Measurements from ENCODE around the gene TMEM237. TPM values are rescaled to one million over a fixed set of nuclear protein-coding genes. Genes with fewer than 3 reads are reported as not detected.

Gene TMEM237
- total and polyA plus RNA-seq, 5 experiments from 2014 or later, result 4.3 to 9.8 (median 5.5) TPM

DNA sequence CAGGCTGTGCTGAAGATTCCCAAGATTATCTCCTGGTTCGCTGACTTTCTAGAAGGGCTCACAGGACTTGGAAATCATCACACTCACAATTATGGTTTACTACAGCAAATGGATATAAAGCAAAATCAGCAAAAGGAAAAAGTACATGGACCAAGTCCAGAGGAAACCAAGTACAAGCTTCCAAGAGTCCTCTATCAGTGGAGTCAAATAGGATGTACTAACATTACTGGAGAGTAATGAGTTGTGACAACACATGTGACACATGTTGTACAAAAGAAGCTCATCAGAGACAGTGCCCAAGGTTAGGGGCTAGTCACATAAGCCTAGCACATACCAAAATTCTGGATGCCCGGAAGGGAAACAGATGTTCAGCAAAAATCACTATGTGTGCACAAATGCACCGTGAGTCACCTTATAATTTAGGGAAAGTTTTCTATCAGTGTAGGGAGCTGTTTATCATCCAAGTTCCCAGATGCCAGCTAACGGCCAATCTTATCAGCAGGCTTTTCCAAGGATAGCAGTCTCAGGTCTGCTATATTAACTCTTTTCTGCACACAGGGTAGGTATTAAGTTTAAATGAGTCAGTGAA lies 9.5 kb downstream of the TMEM237 start:
- H3K9me3 Mint-ChIP-seq, result no peaks in the 10 kb centered on the region
- POLR2A ChIA-PET, result no interaction called here
- no peak overlapping the region for H3K4me3 Mint-ChIP-seq
- DNase-seq (no peak), ATAC-seq (no peak)
- no peak overlapping the region for H3K27ac Mint-ChIP-seq
- H3K4me1 Mint-ChIP-seq, result no peaks in the 10 kb centered on the region
- H3K27me3 Mint-ChIP-seq, result no peaks in the 10 kb centered on the region
- peaks cover 15 to 48% (median 30%) of the 10 kb centered on the region in 3 donors for H3K36me3 Mint-ChIP-seq

GRCh38 chr2:201631041-201631440 lies 12.3 kb downstream of the TMEM237 start:
- Mint-ChIP-seq H3K36me3 (peaks cover 15 to 52% (median 29%) of the 10 kb centered on the region in 3 donors), H3K4me1 (no peaks in the 10 kb centered on the region), H3K9me3 (no peaks in the 10 kb centered on the region), H3K4me3 (no peak overlapping the region), H3K27me3 (no peaks in the 10 kb centered on the region), H3K27ac (peak overlapping the region in 1 of 10 donors; percentile 41)
- ATAC-seq (no peak), DNase-seq (no peak)
- POLR2A ChIA-PET, result no interaction called here

DNA sequence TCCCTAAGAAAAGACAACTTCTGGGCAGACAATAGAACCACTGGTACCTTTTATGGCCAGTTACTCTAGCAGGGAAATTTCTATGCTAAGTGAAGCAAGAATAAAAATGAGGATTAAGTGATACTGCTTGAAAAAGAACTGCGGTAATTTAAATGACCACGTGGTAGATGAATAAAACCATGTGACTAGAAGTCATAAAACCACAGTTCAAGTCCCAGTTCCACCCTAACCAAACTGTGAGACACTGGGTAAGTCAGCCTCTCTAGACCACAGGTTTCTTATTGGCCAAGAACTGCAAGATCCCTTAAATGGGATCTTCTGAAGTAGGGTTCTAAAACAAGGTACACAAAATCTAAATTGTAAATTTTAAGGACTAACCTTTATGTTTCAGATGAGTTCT lies 12.7 kb downstream of the TMEM237 start:
- POLR2A ChIA-PET, result no interaction called here
- Mint-ChIP-seq H3K27ac (peak overlapping the region in 1 of 10 donors; percentile 41), H3K9me3 (no peaks in the 10 kb centered on the region), H3K36me3 (peaks cover 15 to 50% (median 29%) of the 10 kb centered on the region in 3 donors), H3K4me3 (no peak overlapping the region), H3K27me3 (no peaks in the 10 kb centered on the region), H3K4me1 (no peaks in the 10 kb centered on the region)
- no peak for ATAC-seq
- DNase-seq, result no peak

DNA sequence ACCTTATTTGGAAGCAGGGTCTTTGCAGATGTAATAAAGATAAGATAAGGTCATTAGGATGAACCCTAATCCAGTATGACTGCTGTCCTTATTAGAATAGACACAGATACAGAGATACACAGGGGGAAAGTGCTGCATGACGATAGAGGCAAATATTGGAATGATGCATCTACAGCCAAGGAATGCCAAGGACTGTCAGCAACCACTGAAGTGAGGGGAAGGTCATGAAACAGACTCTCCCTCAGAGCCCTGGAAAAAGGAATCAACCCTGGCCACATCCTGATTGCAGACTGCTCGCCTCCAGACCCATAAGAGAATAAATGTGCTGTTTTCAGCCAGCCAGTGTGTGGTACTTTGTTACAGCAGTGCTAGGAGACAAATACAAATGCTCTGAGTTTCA lies 14.8 kb downstream of the TMEM237 start:
- POLR2A ChIA-PET, result no interaction called here
- DNase-seq, result no peak
- Mint-ChIP-seq H3K36me3 (peaks cover 15 to 47% (median 23%) of the 10 kb centered on the region in 3 donors), H3K27me3 (no peaks in the 10 kb centered on the region), H3K4me1 (no peaks in the 10 kb centered on the region), H3K9me3 (no peaks in the 10 kb centered on the region), H3K27ac (peak overlapping the region in 1 of 10 donors; percentile 22), H3K4me3 (no peak overlapping the region)
- ATAC-seq, result no peak

- H3K36me3 Mint-ChIP-seq, result peaks cover 4 to 21% (median 8%) of the 10 kb centered on the region in 3 donors
- ATAC-seq, result no peak
- H3K4me3 Mint-ChIP-seq, result no peak overlapping the region
- H3K27me3 Mint-ChIP-seq, result no peaks in the 10 kb centered on the region
- no peak overlapping the region for H3K27ac Mint-ChIP-seq
- POLR2A ChIA-PET, result no interaction called here
- peaks cover 0 to 2% (median 0%) of the 10 kb centered on the region in 9 donors for H3K9me3 Mint-ChIP-seq
- H3K4me1 Mint-ChIP-seq, result peaks cover 0 to 3% (median under 1%) of the 10 kb centered on the region in 4 donors
- DNase-seq, result no peak
These were observed 20.9 kb downstream of the TMEM237 start for GRCh38 chr2:201622306-201622970.

- POLR2A ChIA-PET, result interaction anchor here (0.6 kb wide), 1 partner anchor 385 kb away, joined by 4 read pairs; no protein-coding TSS in a partner anchor
- peaks cover 0 to 2% (median 0%) of the 10 kb centered on the region in 9 donors for H3K9me3 Mint-ChIP-seq
- no peak overlapping the region for H3K27ac Mint-ChIP-seq
- no peak for ATAC-seq
- H3K4me1 Mint-ChIP-seq, result peaks cover 0 to 3% (median under 1%) of the 10 kb centered on the region in 4 donors
- no peaks in the 10 kb centered on the region for H3K27me3 Mint-ChIP-seq
- H3K4me3 Mint-ChIP-seq, result no peak overlapping the region
- peaks cover 0 to 16% (median 8%) of the 10 kb centered on the region in 3 donors for H3K36me3 Mint-ChIP-seq
- no peak for DNase-seq
These were observed 21.9 kb downstream of the TMEM237 start for GRCh38 chr2:201621293-201621999.

DNA sequence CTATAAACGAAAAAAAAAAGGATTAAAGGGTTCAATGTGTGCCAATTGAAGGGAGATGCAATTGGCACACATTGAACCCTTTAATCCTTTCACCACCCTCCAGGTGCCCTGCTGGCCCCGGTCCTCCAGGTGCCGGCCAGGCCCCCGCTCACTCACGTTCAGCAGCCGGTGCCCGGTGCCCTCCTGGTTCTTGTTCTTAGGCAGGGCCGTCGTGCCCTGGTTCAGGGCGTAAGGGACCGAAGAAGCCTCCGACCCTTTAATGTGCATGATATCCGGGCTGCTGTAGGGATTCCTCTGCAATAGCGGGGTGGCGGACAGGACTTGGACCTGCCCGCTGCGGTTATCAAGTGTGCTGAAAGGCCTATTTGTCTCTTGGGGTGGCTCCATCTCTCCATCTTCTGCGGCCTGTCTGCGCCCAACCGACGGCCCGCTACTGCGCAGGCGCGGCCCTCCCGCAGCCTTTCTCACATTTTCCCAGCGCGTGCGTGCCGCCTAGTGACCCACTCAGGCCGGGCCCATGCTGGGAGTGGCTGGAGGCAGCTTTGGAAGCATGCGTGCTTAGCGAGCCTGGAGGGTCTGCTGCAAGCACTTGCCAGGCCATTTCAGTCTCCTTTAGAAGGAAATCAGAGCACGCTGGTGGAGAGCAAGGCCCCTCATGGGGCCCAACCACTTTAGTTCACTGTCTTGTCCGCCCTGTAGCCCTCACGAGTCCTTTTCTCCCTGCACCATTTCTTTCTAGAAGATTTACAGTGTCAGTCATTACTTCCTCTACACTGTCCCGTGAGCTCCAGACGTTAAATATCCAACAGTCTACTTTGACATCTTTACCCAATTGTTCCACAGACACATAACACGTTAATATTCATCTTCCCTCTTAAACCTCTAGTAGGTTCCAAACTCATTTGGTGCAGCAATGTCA lies 24.3 kb downstream of the TMEM237 start:
- Mint-ChIP-seq H3K9me3 (peaks cover 0 to 2% (median 0%) of the 10 kb centered on the region in 9 donors), H3K27ac (no peak overlapping the region), H3K4me1 (peaks cover 0 to 3% (median under 1%) of the 10 kb centered on the region in 4 donors), H3K4me3 (no peak overlapping the region), H3K36me3 (peaks cover 1 to 5% (median 4%) of the 10 kb centered on the region in 3 donors), H3K27me3 (peaks cover 0 to 6% (median 0%) of the 10 kb centered on the region in 5 donors)
- POLR2A ChIA-PET, result no interaction called here
- ATAC-seq, result no peak
- DNase-seq, result no peak

- DNase-seq (no peak), ATAC-seq (no peak)
- H3K9me3 Mint-ChIP-seq, result peaks cover 0 to 19% (median 12%) of the 10 kb centered on the region in 9 donors
- H3K27me3 Mint-ChIP-seq, result peaks cover 6 to 23% (median 15%) of the 10 kb centered on the region in 5 donors
- no peaks in the 10 kb centered on the region for H3K4me1 Mint-ChIP-seq
- no peak overlapping the region for H3K4me3 Mint-ChIP-seq
- POLR2A ChIA-PET, result no interaction called here
- H3K36me3 Mint-ChIP-seq, result peaks cover 0 to 16% (median 13%) of the 10 kb centered on the region in 3 donors
- H3K27ac Mint-ChIP-seq, result no peak overlapping the region
These were observed 35.3 kb downstream of the TMEM237 start for GRCh38 chr2:201608021-201608420.

- no peaks in the 10 kb centered on the region for H3K4me1 Mint-ChIP-seq
- peaks cover 0 to 19% (median 12%) of the 10 kb centered on the region in 9 donors for H3K9me3 Mint-ChIP-seq
- DNase-seq (no peak), ATAC-seq (no peak)
- H3K27me3 Mint-ChIP-seq, result peaks cover 6 to 23% (median 15%) of the 10 kb centered on the region in 5 donors
- POLR2A ChIA-PET, result no interaction called here
- H3K27ac Mint-ChIP-seq, result no peak overlapping the region
- no peak overlapping the region for H3K4me3 Mint-ChIP-seq
- peaks cover 0 to 16% (median 13%) of the 10 kb centered on the region in 3 donors for H3K36me3 Mint-ChIP-seq
These were observed 35.7 kb downstream of the TMEM237 start for GRCh38 chr2:201607568-201607967.

GRCh38 chr2:201600906-201601305 lies 42.4 kb downstream of the TMEM237 start:
- peaks cover 8 to 23% (median 15%) of the 10 kb centered on the region in 5 donors for H3K27me3 Mint-ChIP-seq
- no peak for ATAC-seq
- DNase-seq, result no peak
- peaks cover 9 to 22% (median 16%) of the 10 kb centered on the region in 9 donors for H3K9me3 Mint-ChIP-seq
- H3K27ac Mint-ChIP-seq, result no peak overlapping the region
- H3K4me1 Mint-ChIP-seq, result no peaks in the 10 kb centered on the region
- POLR2A ChIA-PET, result no interaction called here
- H3K4me3 Mint-ChIP-seq, result no peak overlapping the region
- H3K36me3 Mint-ChIP-seq, result peaks cover 0 to 24% (median 7%) of the 10 kb centered on the region in 3 donors

- POLR2A ChIA-PET, result no interaction called here
- DNase-seq, result no peak
These were observed 45.9 kb downstream of the TMEM237 start for GRCh38 chr2:201597397-201597796.

GRCh38 chr2:201580486-201580885 lies 62.8 kb downstream of the TMEM237 start:
- Mint-ChIP-seq H3K27ac (no peak overlapping the region), H3K9me3 (no peaks in the 10 kb centered on the region), H3K4me3 (no peak overlapping the region), H3K4me1 (peaks cover 0 to 4% (median 0%) of the 10 kb centered on the region in 4 donors), H3K27me3 (peaks cover 1 to 9% (median 4%) of the 10 kb centered on the region in 5 donors), H3K36me3 (no peaks in the 10 kb centered on the region)
- no peak for DNase-seq
- no peak for ATAC-seq
- POLR2A ChIA-PET, result no interaction called here

More at GRCh38 chr2:201597397-201597796, 45.9 kb downstream of the TMEM237 start:
- Mint-ChIP-seq H3K4me1 (no peaks in the 10 kb centered on the region), H3K36me3 (peaks cover 0 to 18% (median 7%) of the 10 kb centered on the region in 3 donors), H3K27ac (no peak overlapping the region), H3K9me3 (peaks cover 9 to 27% (median 20%) of the 10 kb centered on the region in 9 donors), H3K4me3 (no peak overlapping the region), H3K27me3 (peaks cover 0 to 10% (median 6%) of the 10 kb centered on the region in 5 donors)
- ATAC-seq, result no peak
